ENCODE data around the gene MGAT3. TPM values are rescaled to one million over a fixed set of nuclear protein-coding genes. Genes with fewer than 3 reads are reported as not detected.

The MGAT3 gene
- total and polyA plus RNA-seq, 9 of the 15 experiments (the other 6 are each of a cell fraction or from before 2014, with no cell fraction given): 0.10 to 11.5 (median 4.6) TPM

DNA sequence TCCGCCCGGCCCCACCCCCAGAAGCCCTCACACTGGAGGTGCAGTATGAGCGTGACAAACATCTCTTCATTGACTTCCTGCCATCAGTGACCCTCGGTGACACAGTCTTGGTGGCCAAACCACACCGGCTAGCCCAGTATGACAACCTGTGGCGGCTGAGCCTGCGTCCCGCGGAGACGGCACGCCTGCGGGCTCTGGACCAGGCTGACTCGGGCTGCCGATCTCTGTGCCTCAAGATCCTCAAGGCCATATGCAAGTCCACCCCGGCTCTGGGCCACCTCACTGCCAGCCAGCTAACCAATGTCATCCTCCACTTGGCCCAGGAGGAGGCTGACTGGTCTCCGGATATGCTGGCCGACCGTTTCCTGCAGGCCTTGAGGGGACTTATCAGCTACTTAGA is 57.0 kb downstream of the MGAT3 start:
- intact Hi-C loops (cut with micrococcal nuclease) (no loop called here), in situ Hi-C loops (cut with MboI) (no loop called here)
- no peaks in the 10 kb centered on the region for H3K27me3 ChIP-seq (ENCODE audit: control insufficient read depth in 2 of 2, insufficient read depth in 2 of 2, low read length in 2 of 2)
- no peaks in the 10 kb centered on the region for H3K9me3 ChIP-seq (replicated peaks; ENCODE audit: control insufficient read depth, insufficient read depth, low read depth, low read length)
- no peak overlapping the region for H3K27ac ChIP-seq (ENCODE audit: extremely low read depth, low read depth, low read length)
- CTCF ChIA-PET (ENCODE audit: low intra/inter-chr PET ratio): interaction anchor here (1.7 kb wide), 1 partner anchor 20 kb away, joined by 8 read pairs; no protein-coding TSS in a partner anchor
- peaks cover 87% of the 10 kb centered on the region for H3K36me3 ChIP-seq (ENCODE audit: control insufficient read depth, insufficient read depth, low read length)
- DNase-seq (ENCODE audit: extremely low read depth in 1 of 4, low spot score in 3 of 4) (no peak), FAIRE-seq (no peak), ATAC-seq (no peak)
- POLR2A ChIA-PET: interaction anchor here (1.0 to 2.1 kb wide), 3 partner anchors 12 to 197 kb away, joined by 3 to 6 read pairs (median 3); partner anchors contain the start of gene MIEF1
- TF ChIP-seq RBFOX2 (IDR thresholded peaks at IDR 0.05; ENCODE audit: low read depth, low read length): peak; percentile 49
- 0 out of 2 replicates have a peak, but pooled peaks have one; percentile 35 for TF ChIP-seq POLR2G (IDR thresholded peaks at IDR 0.05; ENCODE audit: low read depth, low read length)
- no peak for TF ChIP-seq FOSL1 (tag; conservative IDR thresholded peaks at IDR 0.05)
- TF ChIP-seq, protein P1, sequence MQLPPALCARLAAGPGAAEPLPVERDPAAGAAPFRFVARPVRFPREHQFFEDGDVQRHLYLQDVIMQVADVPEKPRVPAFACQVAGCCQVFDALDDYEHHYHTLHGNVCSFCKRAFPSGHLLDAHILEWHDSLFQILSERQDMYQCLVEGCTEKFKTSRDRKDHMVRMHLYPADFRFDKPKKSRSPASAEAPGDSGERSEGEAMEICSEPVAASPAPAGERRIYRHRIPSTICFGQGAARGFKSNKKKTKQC (CRISPR knock-in tag; IDR thresholded peaks at IDR 0.05): no peak
- WGBS (ENCODE audit: insufficient coverage, low coverage, missing lambda C conversion rate): 96% methylated on average over 16 of the region's 18 CpGs
- peaks cover 54% of the 10 kb centered on the region for H3K79me2 ChIP-seq (ENCODE audit: control insufficient read depth, insufficient read depth, low read length)
- no peaks in the 10 kb centered on the region for H3K9me1 ChIP-seq (ENCODE audit: control insufficient read depth, insufficient read depth, low read length)
- peaks cover 10 to 13% of the 10 kb centered on the region in 2 experiments; a peak in 3 of 5 replicates for H3K4me1 ChIP-seq (replicated peaks in 1 of 2; ENCODE audit: control insufficient read depth in 2 of 2, insufficient read depth in 2 of 2, low read length in 2 of 2)
- no TSS peak for BruUV-seq (replicated peaks)
- peaks cover 9% of the 10 kb centered on the region for H4K20me1 ChIP-seq (replicated peaks; ENCODE audit: control insufficient read depth, insufficient read depth, low read length)
- H2AFZ ChIP-seq (ENCODE audit: low read depth, low read length): no peak overlapping the region
- no peak overlapping the region for H3K4me2 ChIP-seq (ENCODE audit: insufficient read depth, low read length)
- H3K9ac ChIP-seq (ENCODE audit: insufficient read depth in 1 of 2, low read depth in 2 of 2, low read length in 2 of 2): peak overlapping the region in 1 of 2 experiments; percentile 6; a peak in 1 of 4 replicates
- no peak overlapping the region for H3K4me3 ChIP-seq
